Measurements from ENCODE around the gene LRRN3. TPM values are rescaled to one million over a fixed set of nuclear protein-coding genes. Genes with fewer than 3 reads are reported as not detected.

Gene LRRN3
- total and polyA plus RNA-seq, 2 experiments from 2014 or later = 0.41 to 0.43 TPM

DNA sequence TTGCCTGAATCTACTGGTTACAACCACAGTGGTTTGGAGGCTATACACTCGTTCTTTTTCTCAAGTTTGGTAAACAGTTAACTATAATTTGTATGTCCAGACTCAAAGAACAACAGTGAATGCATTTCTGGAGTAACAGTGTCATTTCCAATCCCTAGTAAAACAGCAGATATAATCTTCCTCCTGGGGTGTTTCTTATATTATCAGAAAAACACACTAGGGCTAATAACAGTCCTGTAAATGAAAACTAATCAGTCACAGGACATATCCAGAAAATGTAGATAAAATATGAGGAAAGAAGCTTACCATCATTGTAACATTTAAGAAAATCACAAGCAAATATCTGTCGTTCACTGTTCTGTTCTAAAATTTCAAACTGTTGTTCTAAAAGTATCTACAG lies 82.6 kb downstream of the LRRN3 start:
- Histone ChIP-seq H4K20me1 (ENCODE audit: insufficient read depth) (no peaks in the 10 kb centered on the region), H3K9me3 (ENCODE audit: low read depth) (no peaks in the 10 kb centered on the region), H3K4me1 (ENCODE audit: insufficient read depth) (0 out of 2 replicates have a peak, but pooled peaks cover 5% of the 10 kb centered on the region), H3K27ac (no peak overlapping the region), H3K27me3 (replicated peaks; ENCODE audit: insufficient read depth) (no peaks in the 10 kb centered on the region), H3K9ac (no peak overlapping the region), H3K36me3 (ENCODE audit: low read depth) (no peaks in the 10 kb centered on the region), H3K79me2 (ENCODE audit: insufficient read depth) (no peaks in the 10 kb centered on the region), H3K4me3 (no peak overlapping the region), H2AFZ (no peak overlapping the region), H3F3A (ENCODE audit: insufficient read depth) (no peaks in the 10 kb centered on the region), H3K9me2 (ENCODE audit: insufficient read depth) (no peaks in the 10 kb centered on the region), H3K4me2 (ENCODE audit: unreplicated experiment) (no peak overlapping the region)
- no peak for DNase-seq
- 74 to 86% methylated on average over 2 of the region's 2 CpGs for WGBS, 2 experiments (ENCODE audit: low coverage in 1 of 2, low lambda C conversion rate in 2 of 2, missing lambda C conversion rate in 2 of 2)
- TF ChIP-seq EZH2phosphoT487 (IDR thresholded peaks at IDR 0.05; ENCODE audit: insufficient read depth, low read depth) = no peak
- no peak for TF ChIP-seq EZH2 (IDR thresholded peaks at IDR 0.05; ENCODE audit: insufficient read depth, poor library complexity, severe bottlenecking)
- in situ Hi-C loops (cut with MboI) = no loop called here

GRCh38 chr7:111173990-111174389 lies 83.1 kb downstream of the LRRN3 start:
- Histone ChIP-seq H3K4me1 (ENCODE audit: insufficient read depth) (0 out of 2 replicates have a peak, but pooled peaks cover 5% of the 10 kb centered on the region), H3K9me2 (ENCODE audit: insufficient read depth) (no peaks in the 10 kb centered on the region), H2AFZ (no peak overlapping the region), H3K79me2 (ENCODE audit: insufficient read depth) (no peaks in the 10 kb centered on the region), H3K9me3 (ENCODE audit: low read depth) (no peaks in the 10 kb centered on the region), H3K4me2 (ENCODE audit: unreplicated experiment) (no peak overlapping the region), H3K27me3 (replicated peaks; ENCODE audit: insufficient read depth) (no peaks in the 10 kb centered on the region), H3K4me3 (no peak overlapping the region), H4K20me1 (ENCODE audit: insufficient read depth) (no peaks in the 10 kb centered on the region), H3K36me3 (ENCODE audit: low read depth) (no peaks in the 10 kb centered on the region), H3F3A (ENCODE audit: insufficient read depth) (no peaks in the 10 kb centered on the region), H3K9ac (no peak overlapping the region), H3K27ac (no peak overlapping the region)
- no peak for DNase-seq
- WGBS, 2 experiments (ENCODE audit: low coverage in 1 of 2, low lambda C conversion rate in 2 of 2, missing lambda C conversion rate in 2 of 2) = 88 to 89% methylated on average over 2 of the region's 2 CpGs
- TF ChIP-seq EZH2 (IDR thresholded peaks at IDR 0.05; ENCODE audit: insufficient read depth, poor library complexity, severe bottlenecking) (no peak), EZH2phosphoT487 (IDR thresholded peaks at IDR 0.05; ENCODE audit: insufficient read depth, low read depth) (no peak)
- in situ Hi-C loops (cut with MboI) = no loop called here

GRCh38 chr7:111174510-111174909 lies 83.6 kb downstream of the LRRN3 start:
- no peak overlapping the region for H3K4me2 ChIP-seq (ENCODE audit: unreplicated experiment)
- no peaks in the 10 kb centered on the region for H3F3A ChIP-seq (ENCODE audit: insufficient read depth)
- no peaks in the 10 kb centered on the region for H3K27me3 ChIP-seq (replicated peaks; ENCODE audit: insufficient read depth)
- no peak for DNase-seq
- H3K36me3 ChIP-seq (ENCODE audit: low read depth) = no peaks in the 10 kb centered on the region
- in situ Hi-C loops (cut with MboI) = no loop called here
- H2AFZ ChIP-seq = no peak overlapping the region
- no peaks in the 10 kb centered on the region for H3K9me3 ChIP-seq (ENCODE audit: low read depth)
- H3K27ac ChIP-seq = no peak overlapping the region
- no peaks in the 10 kb centered on the region for H4K20me1 ChIP-seq (ENCODE audit: insufficient read depth)
- WGBS, 2 experiments (ENCODE audit: low coverage in 1 of 2, low lambda C conversion rate in 2 of 2, missing lambda C conversion rate in 2 of 2) = 68 to 72% methylated on average over 3 of the region's 3 CpGs
- no peaks in the 10 kb centered on the region for H3K9me2 ChIP-seq (ENCODE audit: insufficient read depth)
- H3K9ac ChIP-seq = no peak overlapping the region
- no peak overlapping the region for H3K4me3 ChIP-seq
- 0 out of 2 replicates have a peak, but pooled peaks cover 5% of the 10 kb centered on the region for H3K4me1 ChIP-seq (ENCODE audit: insufficient read depth)
- H3K79me2 ChIP-seq (ENCODE audit: insufficient read depth) = no peaks in the 10 kb centered on the region
- no peak for TF ChIP-seq EZH2 (IDR thresholded peaks at IDR 0.05; ENCODE audit: insufficient read depth, poor library complexity, severe bottlenecking)
- no peak for TF ChIP-seq EZH2phosphoT487 (IDR thresholded peaks at IDR 0.05; ENCODE audit: insufficient read depth, low read depth)

Data from GM23248 (cell line).